ENCODE results near the gene MESD.
A peak's percentile ranks its signal among the peaks of the same experiment; 100 is the strongest.

The MESD gene

GRCh38 chr15:80989518-80990478 lies at the start of gene MESD:
Gene MESD, minus strand, starts transcription at chr15:80989819. Its CDS starts 28 bp downstream, at chr15:80989791.
- peaks cover 13% of the 10 kb centered on the region for H3K36me3 ChIP-seq (ENCODE audit: insufficient read depth, insufficient read length, low read length)
- no peaks in the 10 kb centered on the region for H3K9me3 ChIP-seq (ENCODE audit: insufficient read depth, low read length)
- peak within 1 kb of the TSS; percentile 91 for H3K4me3 ChIP-seq (ENCODE audit: insufficient read length, low read depth)
- peak; percentile 96 for DNase-seq (ENCODE audit: low read depth, low spot score)
- H3K9ac ChIP-seq (ENCODE audit: insufficient read length, low read depth): peak within 1 kb of the TSS; percentile 92
- no peaks in the 10 kb centered on the region for H3K4me1 ChIP-seq (ENCODE audit: insufficient read depth, insufficient read length)
- no peaks in the 10 kb centered on the region for H3K27me3 ChIP-seq (ENCODE audit: insufficient read depth, insufficient read length)
- TF ChIP-seq ZNF274 (IDR thresholded peaks at IDR 0.05; ENCODE audit: low read depth, low read length) (no peak), SUZ12 (IDR thresholded peaks at IDR 0.05; ENCODE audit: extremely low read depth, insufficient read depth, insufficient read length) (no peak), YY1 (IDR thresholded peaks at IDR 0.05; ENCODE audit: insufficient read depth, insufficient read length) (peak; percentile 86)

GRCh38 chr15:81038975-81039607 lies 49.5 kb upstream of the MESD start:
- Histone ChIP-seq H3K27me3 (ENCODE audit: insufficient read depth, insufficient read length) (no peaks in the 10 kb centered on the region), H3K9me3 (ENCODE audit: insufficient read depth, low read length) (no peaks in the 10 kb centered on the region), H3K4me3 (ENCODE audit: insufficient read length, low read depth) (no peak overlapping the region), H3K9ac (ENCODE audit: insufficient read length, low read depth) (no peak overlapping the region), H3K36me3 (ENCODE audit: insufficient read depth, insufficient read length, low read length) (no peaks in the 10 kb centered on the region), H3K4me1 (ENCODE audit: insufficient read depth, insufficient read length) (no peaks in the 10 kb centered on the region)
- no peak for DNase-seq (ENCODE audit: low read depth, low spot score)
- TF ChIP-seq ZNF274 (IDR thresholded peaks at IDR 0.05; ENCODE audit: low read depth, low read length) (no peak), YY1 (IDR thresholded peaks at IDR 0.05; ENCODE audit: insufficient read depth, insufficient read length) (no peak), SUZ12 (IDR thresholded peaks at IDR 0.05; ENCODE audit: extremely low read depth, insufficient read depth, insufficient read length) (no peak)

- Histone ChIP-seq H3K4me1 (ENCODE audit: insufficient read depth, insufficient read length) (no peaks in the 10 kb centered on the region), H3K27me3 (ENCODE audit: insufficient read depth, insufficient read length) (no peaks in the 10 kb centered on the region), H3K9me3 (ENCODE audit: insufficient read depth, low read length) (no peaks in the 10 kb centered on the region), H3K4me3 (ENCODE audit: insufficient read length, low read depth) (no peak overlapping the region), H3K9ac (ENCODE audit: insufficient read length, low read depth) (no peak overlapping the region), H3K36me3 (ENCODE audit: insufficient read depth, insufficient read length, low read length) (no peaks in the 10 kb centered on the region)
- no peak for TF ChIP-seq SUZ12 (IDR thresholded peaks at IDR 0.05; ENCODE audit: extremely low read depth, insufficient read depth, insufficient read length)
- no peak for TF ChIP-seq YY1 (IDR thresholded peaks at IDR 0.05; ENCODE audit: insufficient read depth, insufficient read length)
- no peak for TF ChIP-seq ZNF274 (IDR thresholded peaks at IDR 0.05; ENCODE audit: low read depth, low read length)
- no peak for DNase-seq (ENCODE audit: low read depth, low spot score)
Observed at GRCh38 chr15:81037952-81038743, 48.5 kb upstream of the MESD start.

- no peak overlapping the region for H3K4me3 ChIP-seq (ENCODE audit: insufficient read length, low read depth)
- no peaks in the 10 kb centered on the region for H3K36me3 ChIP-seq (ENCODE audit: insufficient read depth, insufficient read length, low read length)
- no peaks in the 10 kb centered on the region for H3K27me3 ChIP-seq (ENCODE audit: insufficient read depth, insufficient read length)
- H3K4me1 ChIP-seq (ENCODE audit: insufficient read depth, insufficient read length): no peaks in the 10 kb centered on the region
- peaks cover 19% of the 10 kb centered on the region for H3K9me3 ChIP-seq (ENCODE audit: insufficient read depth, low read length)
- TF ChIP-seq SUZ12 (IDR thresholded peaks at IDR 0.05; ENCODE audit: extremely low read depth, insufficient read depth, insufficient read length) (no peak), YY1 (IDR thresholded peaks at IDR 0.05; ENCODE audit: insufficient read depth, insufficient read length) (no peak), ZNF274 (IDR thresholded peaks at IDR 0.05; ENCODE audit: low read depth, low read length) (no peak)
- no peak for DNase-seq (ENCODE audit: low read depth, low spot score)
- no peak overlapping the region for H3K9ac ChIP-seq (ENCODE audit: insufficient read length, low read depth)
Observed at GRCh38 chr15:81033508-81033907, 43.9 kb upstream of the MESD start.

GRCh38 chr15:81032818-81033217 lies 43.2 kb upstream of the MESD start:
- Histone ChIP-seq H3K9me3 (ENCODE audit: insufficient read depth, low read length) (peaks cover 24% of the 10 kb centered on the region), H3K4me3 (ENCODE audit: insufficient read length, low read depth) (no peak overlapping the region), H3K4me1 (ENCODE audit: insufficient read depth, insufficient read length) (no peaks in the 10 kb centered on the region), H3K27me3 (ENCODE audit: insufficient read depth, insufficient read length) (no peaks in the 10 kb centered on the region), H3K9ac (ENCODE audit: insufficient read length, low read depth) (no peak overlapping the region), H3K36me3 (ENCODE audit: insufficient read depth, insufficient read length, low read length) (no peaks in the 10 kb centered on the region)
- no peak for DNase-seq (ENCODE audit: low read depth, low spot score)
- TF ChIP-seq SUZ12 (IDR thresholded peaks at IDR 0.05; ENCODE audit: extremely low read depth, insufficient read depth, insufficient read length) (no peak), ZNF274 (IDR thresholded peaks at IDR 0.05; ENCODE audit: low read depth, low read length) (no peak), YY1 (IDR thresholded peaks at IDR 0.05; ENCODE audit: insufficient read depth, insufficient read length) (no peak)

- Histone ChIP-seq H3K27me3 (ENCODE audit: insufficient read depth, insufficient read length) (no peaks in the 10 kb centered on the region), H3K9ac (ENCODE audit: insufficient read length, low read depth) (no peak overlapping the region), H3K4me3 (ENCODE audit: insufficient read length, low read depth) (no peak overlapping the region), H3K36me3 (ENCODE audit: insufficient read depth, insufficient read length, low read length) (no peaks in the 10 kb centered on the region), H3K9me3 (ENCODE audit: insufficient read depth, low read length) (peaks cover 24% of the 10 kb centered on the region), H3K4me1 (ENCODE audit: insufficient read depth, insufficient read length) (no peaks in the 10 kb centered on the region)
- no peak for DNase-seq (ENCODE audit: low read depth, low spot score)
- no peak for TF ChIP-seq SUZ12 (IDR thresholded peaks at IDR 0.05; ENCODE audit: extremely low read depth, insufficient read depth, insufficient read length)
- TF ChIP-seq YY1 (IDR thresholded peaks at IDR 0.05; ENCODE audit: insufficient read depth, insufficient read length): no peak
- no peak for TF ChIP-seq ZNF274 (IDR thresholded peaks at IDR 0.05; ENCODE audit: low read depth, low read length)
Observed at GRCh38 chr15:81032355-81032754, 42.7 kb upstream of the MESD start.

Data from NT2/D1 (cell line).